Measurements from ENCODE around the gene TMCC2. TPM values are rescaled to one million over a fixed set of nuclear protein-coding genes. Genes with fewer than 3 reads are reported as not detected.
"Not testable (repeated sequence)": the region's sequence is repeated elsewhere in the genome, so short reads cannot be mapped to it uniquely, and the experiment has no call there.

Gene TMCC2
- total RNA-seq, 1 donor from 2014 or later = 13.4 TPM

DNA sequence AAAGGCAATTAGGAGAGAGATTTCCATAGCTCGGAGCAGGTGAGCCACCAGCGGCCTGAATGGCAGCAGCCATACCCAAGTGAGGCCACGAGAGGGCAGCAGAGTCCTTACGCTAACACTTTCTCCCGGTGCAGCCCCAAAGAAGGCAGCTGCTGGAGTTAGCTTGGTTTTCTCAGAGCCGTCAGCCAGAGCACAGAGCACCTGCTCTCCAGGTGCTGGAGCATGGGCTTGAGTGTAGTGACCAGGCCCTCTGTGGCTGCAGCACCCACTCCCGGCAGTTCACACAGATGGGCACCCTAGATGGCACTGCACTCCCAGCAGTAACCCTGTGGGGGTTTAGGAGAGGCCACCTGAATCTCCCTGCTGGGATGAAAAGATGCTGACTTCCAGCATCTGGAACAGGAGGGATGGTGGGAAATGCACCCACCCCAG, 45.8 kb downstream of the TMCC2 start:
- H3K9me3 Mint-ChIP-seq = no peaks in the 10 kb centered on the region
- intact Hi-C loops (cut with micrococcal nuclease) = loop anchor here (1.0 kb wide), 2 partner anchors 13 to 52 kb away; no protein-coding TSS in a partner anchor
- peaks cover 14% of the 10 kb centered on the region for H3K4me1 Mint-ChIP-seq (ENCODE audit: low read depth)
- peaks cover 5% of the 10 kb centered on the region for H3K36me3 Mint-ChIP-seq (ENCODE audit: low read depth)
- DNase-seq (ENCODE audit: low spot score) = peak; percentile 73
- H3K27me3 Mint-ChIP-seq (ENCODE audit: low read depth) = peaks cover 4% of the 10 kb centered on the region
- no peak overlapping the region for H3K27ac Mint-ChIP-seq
- no peak overlapping the region for H3K4me3 Mint-ChIP-seq (ENCODE audit: low read depth)

DNA sequence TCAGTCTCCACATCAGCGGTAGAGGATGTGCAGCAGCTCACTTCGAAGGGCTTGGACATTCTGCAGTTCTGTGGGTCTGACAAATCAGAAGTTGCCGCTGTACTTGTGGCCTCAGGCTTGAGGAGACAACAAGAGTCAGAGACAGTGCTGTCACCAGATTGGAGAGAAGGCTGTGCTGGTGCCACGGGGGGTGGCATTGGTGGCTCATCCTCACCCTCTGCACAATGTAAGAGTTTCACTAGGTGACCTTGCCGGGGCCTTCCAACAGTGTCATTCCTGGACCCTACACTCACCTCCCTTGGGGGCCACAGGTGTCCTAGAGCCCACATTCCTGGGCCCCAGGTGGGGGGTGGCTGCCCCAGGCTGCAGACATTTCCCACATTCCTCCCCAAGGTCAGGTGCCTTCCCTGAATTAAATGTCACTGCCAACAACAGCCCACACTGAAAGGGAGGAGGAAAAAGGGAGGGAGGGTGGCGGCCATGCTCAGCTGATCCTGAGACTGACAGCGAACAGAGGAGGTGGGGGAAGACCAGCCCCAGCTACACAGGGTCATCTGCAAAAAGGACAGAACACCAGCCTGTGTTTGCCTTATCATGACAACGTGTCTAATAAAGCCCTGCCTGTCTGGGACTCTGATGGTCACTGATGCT, 46.4 kb downstream of the TMCC2 start:
- peaks cover 17% of the 10 kb centered on the region for H3K4me1 Mint-ChIP-seq (ENCODE audit: low read depth)
- intact Hi-C loops (cut with micrococcal nuclease) = no loop called here

DNA sequence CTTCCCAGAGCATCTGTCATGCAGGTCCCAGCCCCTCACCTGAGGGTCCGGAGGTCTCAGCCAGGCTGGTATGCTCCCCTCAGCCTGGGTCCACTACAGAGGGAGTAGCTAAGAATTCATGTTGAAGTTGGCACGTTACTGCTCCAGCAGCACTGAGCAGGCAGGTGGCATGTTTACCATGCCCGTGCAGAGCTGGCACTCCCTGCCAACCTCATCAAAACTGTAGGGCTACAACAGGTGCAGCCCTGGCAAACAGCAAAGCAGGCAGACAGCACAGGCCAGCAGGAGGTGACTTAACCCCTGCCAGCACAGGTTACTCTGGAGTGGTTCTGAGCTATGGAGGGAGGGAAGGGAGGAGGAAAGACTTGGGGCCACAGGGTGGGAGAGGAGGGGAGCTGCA, 47.4 kb downstream of the TMCC2 start:
- Mint-ChIP-seq H3K27ac (no peak overlapping the region), H3K4me1 (ENCODE audit: low read depth) (peaks cover 27% of the 10 kb centered on the region), H3K36me3 (ENCODE audit: low read depth) (peaks cover 5% of the 10 kb centered on the region), H3K27me3 (ENCODE audit: low read depth) (peaks cover 5% of the 10 kb centered on the region), H3K4me3 (ENCODE audit: low read depth) (no peak overlapping the region), H3K9me3 (no peaks in the 10 kb centered on the region)
- intact Hi-C loops (cut with micrococcal nuclease) = no loop called here
- no peak for DNase-seq (ENCODE audit: low spot score)

More for the DNA sequence above, 46.4 kb downstream of the TMCC2 start:
- peaks cover 5% of the 10 kb centered on the region for H3K36me3 Mint-ChIP-seq (ENCODE audit: low read depth)
- H3K4me3 Mint-ChIP-seq (ENCODE audit: low read depth) = no peak overlapping the region
- no peaks in the 10 kb centered on the region for H3K9me3 Mint-ChIP-seq
- peaks cover 5% of the 10 kb centered on the region for H3K27me3 Mint-ChIP-seq (ENCODE audit: low read depth)
- H3K27ac Mint-ChIP-seq = no peak overlapping the region
- no peak for DNase-seq (ENCODE audit: low spot score)

DNA sequence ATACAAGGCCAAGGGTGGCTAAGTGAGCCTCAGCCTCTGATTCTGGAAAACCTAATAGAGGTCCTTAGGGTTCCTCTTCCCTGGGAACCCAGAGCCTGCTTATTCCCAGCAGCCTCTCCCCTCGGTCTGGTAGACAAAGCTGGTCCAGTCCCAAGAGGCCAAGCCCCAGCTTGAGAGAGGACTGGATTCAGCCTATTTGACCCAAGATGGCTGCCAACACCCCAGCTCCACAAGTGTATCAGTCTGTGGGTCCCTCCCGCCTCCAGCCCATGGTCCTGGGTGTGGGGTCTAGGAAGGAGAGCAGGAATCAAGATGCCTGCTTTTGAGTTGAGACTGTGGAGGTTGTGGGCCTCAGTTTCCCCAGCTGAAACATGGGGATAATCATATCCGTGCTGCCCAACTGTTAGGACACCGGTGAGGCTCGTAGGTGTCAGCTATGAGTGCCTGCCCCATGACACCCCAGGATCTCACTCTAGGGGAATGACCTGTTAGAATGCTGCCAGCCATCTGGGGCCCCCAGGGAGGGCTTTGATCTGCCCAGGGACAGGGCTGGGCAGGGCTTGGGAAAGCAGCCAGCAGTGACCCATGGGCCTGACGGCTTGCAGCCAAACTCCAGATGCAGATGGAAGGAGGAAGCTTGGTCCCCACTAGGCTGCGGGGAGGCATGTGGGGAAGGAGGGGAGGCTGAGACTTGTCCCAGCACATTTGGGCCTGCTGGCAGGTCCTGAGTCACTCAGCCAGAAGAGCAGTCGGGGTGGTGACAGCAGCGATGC, 48.4 kb downstream of the TMCC2 start:
- intact Hi-C loops (cut with micrococcal nuclease) = no loop called here
- no peak for DNase-seq (ENCODE audit: low spot score)
- no peak overlapping the region for H3K27ac Mint-ChIP-seq
- H3K27me3 Mint-ChIP-seq (ENCODE audit: low read depth) = peaks cover 5% of the 10 kb centered on the region
- H3K9me3 Mint-ChIP-seq = no peaks in the 10 kb centered on the region
- no peak overlapping the region for H3K4me3 Mint-ChIP-seq (ENCODE audit: low read depth)
- H3K36me3 Mint-ChIP-seq (ENCODE audit: low read depth) = peaks cover 8% of the 10 kb centered on the region
- peaks cover 26% of the 10 kb centered on the region for H3K4me1 Mint-ChIP-seq (ENCODE audit: low read depth)

DNA sequence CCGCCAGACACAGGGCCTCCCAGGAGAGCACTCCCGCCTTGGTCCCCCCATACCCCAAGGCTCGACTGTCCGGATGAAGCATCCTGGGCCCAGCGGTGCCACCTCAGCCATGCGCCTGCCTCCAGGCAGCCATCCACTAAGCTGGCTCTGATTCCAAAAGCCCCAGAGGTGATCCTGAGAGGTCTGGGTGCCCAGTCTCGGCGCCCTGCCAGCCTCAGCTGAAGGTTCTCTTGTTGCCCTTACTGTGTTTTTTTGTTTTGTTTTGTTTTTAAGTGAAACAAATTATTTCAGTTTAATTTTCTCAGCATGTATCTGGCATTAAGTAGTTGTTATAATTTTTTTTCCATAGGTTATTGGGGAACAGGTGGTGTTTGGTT, 48.9 kb downstream of the TMCC2 start:
- no peaks in the 10 kb centered on the region for H3K9me3 Mint-ChIP-seq
- H3K36me3 Mint-ChIP-seq (ENCODE audit: low read depth) = peaks cover 8% of the 10 kb centered on the region
- peaks cover 5% of the 10 kb centered on the region for H3K27me3 Mint-ChIP-seq (ENCODE audit: low read depth)
- no peak overlapping the region for H3K27ac Mint-ChIP-seq
- no peak for DNase-seq (ENCODE audit: low spot score)
- H3K4me3 Mint-ChIP-seq (ENCODE audit: low read depth) = no peak overlapping the region
- intact Hi-C loops (cut with micrococcal nuclease) = no loop called here
- peaks cover 26% of the 10 kb centered on the region for H3K4me1 Mint-ChIP-seq (ENCODE audit: low read depth)

DNA sequence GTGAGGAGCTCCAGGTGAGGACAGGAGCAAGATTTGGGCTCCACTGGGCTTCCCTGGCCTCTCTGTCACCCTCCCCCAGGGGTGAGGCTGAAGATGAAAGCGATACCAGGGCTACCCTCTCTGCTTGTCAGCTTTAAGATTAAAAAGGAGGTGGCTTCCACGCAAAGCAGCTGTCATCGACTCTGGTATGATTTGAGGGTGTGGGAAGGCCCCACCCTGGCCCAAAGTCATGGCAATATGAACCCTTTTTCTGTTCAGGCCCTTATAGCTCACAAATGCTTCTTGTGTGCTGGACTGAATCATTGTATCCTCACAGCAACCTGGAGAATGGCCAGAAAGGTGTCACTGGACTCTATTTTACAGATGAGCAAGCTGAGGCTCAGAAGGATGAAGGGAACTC, 52.2 kb downstream of the TMCC2 start:
- H3K4me3 Mint-ChIP-seq (ENCODE audit: low read depth) = no peak overlapping the region
- intact Hi-C loops (cut with micrococcal nuclease) = no loop called here
- DNase-seq (ENCODE audit: low spot score) = no peak
- H3K36me3 Mint-ChIP-seq (ENCODE audit: low read depth) = peaks cover 4% of the 10 kb centered on the region
- no peak overlapping the region for H3K27ac Mint-ChIP-seq
- H3K9me3 Mint-ChIP-seq = no peaks in the 10 kb centered on the region
- peaks cover 38% of the 10 kb centered on the region for H3K4me1 Mint-ChIP-seq (ENCODE audit: low read depth)
- H3K27me3 Mint-ChIP-seq (ENCODE audit: low read depth) = peaks cover 16% of the 10 kb centered on the region

DNA sequence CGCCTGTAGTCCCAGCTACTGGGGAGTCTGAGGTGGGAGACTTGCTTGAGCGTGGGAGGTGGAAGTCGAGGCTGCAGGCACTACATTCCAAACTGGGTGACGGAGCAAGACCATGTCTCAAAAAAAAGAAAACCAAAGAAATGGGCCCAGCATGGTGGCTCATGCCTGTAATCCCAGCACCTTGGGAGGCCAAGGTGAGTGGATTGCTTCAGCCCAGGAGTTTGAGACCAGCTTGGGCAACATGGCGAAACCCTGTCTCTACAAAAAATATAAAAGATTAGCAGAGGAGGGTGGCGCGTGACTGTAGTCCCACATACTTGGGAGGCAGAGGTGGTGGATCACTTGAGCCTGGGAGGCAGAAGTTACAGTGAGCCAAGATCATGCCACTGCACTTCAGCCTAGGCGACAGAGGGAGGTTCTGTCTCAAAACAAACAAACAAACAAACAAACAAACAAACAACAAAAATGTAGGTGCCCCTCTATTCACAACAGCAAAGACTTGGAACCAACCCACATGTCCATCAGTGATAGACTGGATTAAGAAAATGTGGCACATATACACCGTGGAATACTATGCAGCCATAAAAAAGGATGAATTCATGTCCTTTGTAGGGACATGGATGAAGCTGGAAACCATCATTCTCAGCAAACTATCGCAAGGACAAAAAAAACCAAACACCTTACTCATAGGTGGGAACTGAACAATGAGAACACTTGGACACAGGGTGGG, 53.1 kb downstream of the TMCC2 start:
- H3K4me3 Mint-ChIP-seq (ENCODE audit: low read depth); intact Hi-C loops (cut with micrococcal nuclease); H3K27ac Mint-ChIP-seq; H3K9me3 Mint-ChIP-seq; DNase-seq (ENCODE audit: low spot score); H3K36me3 Mint-ChIP-seq (ENCODE audit: low read depth): not testable (repeated sequence)
- Mint-ChIP-seq H3K4me1 (ENCODE audit: low read depth) (peaks cover 47% of the 10 kb centered on the region), H3K27me3 (ENCODE audit: low read depth) (peaks cover 16% of the 10 kb centered on the region)

DNA sequence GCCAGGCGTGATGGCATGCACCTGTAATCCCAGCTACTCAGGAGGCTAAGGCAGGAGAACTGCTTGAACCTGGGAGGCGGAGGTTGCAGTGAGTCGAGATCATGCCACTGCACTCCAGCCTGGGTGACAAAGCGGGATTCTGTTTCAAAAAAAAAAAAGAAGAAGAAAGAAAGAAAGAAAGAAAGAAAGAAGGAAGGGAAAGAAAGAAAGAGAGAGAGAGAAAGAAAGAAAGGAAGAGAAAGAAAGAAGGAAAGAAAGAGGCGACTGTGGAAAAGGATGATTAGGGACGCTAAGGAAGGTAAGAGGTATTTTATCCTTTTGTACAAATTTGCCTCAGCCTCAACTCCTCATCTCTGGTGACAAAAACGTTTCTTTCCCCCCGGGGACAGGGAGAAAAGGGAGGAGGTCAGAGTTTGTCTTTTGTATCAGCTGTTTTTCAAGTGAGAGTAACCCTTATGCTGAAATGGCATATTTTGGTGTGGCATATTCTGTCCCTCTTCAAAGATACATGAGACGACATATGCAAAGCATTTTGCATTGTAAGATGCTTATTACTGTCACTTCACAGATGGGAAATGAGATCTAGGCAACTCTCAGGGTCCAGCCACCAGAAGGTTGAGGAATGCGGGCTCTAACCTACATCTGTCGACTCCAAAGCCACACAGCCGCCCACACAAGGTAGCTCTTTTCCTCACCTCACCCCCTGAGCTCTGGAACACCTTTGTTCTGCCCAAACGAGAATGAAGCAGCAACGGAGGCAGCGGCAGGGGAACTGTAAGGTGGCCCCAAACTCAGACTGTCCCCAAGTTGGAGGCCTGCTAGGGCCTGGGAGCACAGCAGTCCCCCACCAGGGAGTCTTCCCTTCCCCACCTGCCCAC, 55.8 kb downstream of the TMCC2 start:
- H3K36me3 Mint-ChIP-seq (ENCODE audit: low read depth) = peaks cover 4% of the 10 kb centered on the region
- H3K27ac Mint-ChIP-seq = no peak overlapping the region
- no peak for DNase-seq (ENCODE audit: low spot score)
- H3K4me3 Mint-ChIP-seq (ENCODE audit: low read depth) = no peak overlapping the region
- intact Hi-C loops (cut with micrococcal nuclease) = loop anchor here (2.0 kb wide), 1 partner anchor 37 kb away; the partner anchor contains the start of gene NUAK2
- peaks cover 13% of the 10 kb centered on the region for H3K27me3 Mint-ChIP-seq (ENCODE audit: low read depth)
- H3K4me1 Mint-ChIP-seq (ENCODE audit: low read depth) = peaks cover 73% of the 10 kb centered on the region
- H3K9me3 Mint-ChIP-seq = no peaks in the 10 kb centered on the region

DNA sequence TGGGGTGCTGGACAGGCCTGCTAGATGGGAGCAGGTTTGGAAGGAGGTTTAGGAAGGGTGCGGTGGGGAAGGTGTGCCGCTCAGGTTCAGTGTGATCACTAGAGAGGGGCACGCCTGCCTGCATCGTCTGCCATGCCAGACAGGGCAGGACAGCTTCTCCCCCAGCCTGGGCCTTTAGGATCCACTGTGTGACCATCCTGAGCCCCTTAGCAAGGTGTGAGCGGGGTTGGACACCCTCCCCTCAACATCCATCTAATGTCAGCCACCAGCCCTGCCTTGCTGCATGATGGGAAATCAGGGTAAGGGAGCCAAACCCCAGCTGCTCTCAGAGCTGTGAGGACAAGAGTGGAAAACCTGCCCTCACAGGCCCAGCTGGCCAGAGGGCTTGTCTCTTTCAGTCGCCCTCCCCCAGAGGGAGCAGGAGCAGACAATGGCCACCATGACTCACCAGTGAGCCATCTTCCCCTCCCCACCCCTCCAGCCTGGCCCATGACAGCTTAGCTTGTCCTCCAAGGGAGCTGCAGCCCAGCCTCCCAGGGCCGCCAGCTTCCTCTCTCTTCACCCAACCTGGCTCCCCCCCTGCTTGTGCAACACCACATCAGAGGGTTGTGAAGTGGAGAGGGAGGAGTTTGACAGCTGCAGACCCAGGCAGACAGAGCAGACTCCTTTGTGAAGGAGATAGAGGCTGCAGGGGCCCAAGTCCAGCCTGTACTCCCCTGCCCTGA, 56.8 kb downstream of the TMCC2 start:
- DNase-seq (ENCODE audit: low spot score) = peak; percentile 86
- H3K4me3 Mint-ChIP-seq (ENCODE audit: low read depth) = no peak overlapping the region

DNA sequence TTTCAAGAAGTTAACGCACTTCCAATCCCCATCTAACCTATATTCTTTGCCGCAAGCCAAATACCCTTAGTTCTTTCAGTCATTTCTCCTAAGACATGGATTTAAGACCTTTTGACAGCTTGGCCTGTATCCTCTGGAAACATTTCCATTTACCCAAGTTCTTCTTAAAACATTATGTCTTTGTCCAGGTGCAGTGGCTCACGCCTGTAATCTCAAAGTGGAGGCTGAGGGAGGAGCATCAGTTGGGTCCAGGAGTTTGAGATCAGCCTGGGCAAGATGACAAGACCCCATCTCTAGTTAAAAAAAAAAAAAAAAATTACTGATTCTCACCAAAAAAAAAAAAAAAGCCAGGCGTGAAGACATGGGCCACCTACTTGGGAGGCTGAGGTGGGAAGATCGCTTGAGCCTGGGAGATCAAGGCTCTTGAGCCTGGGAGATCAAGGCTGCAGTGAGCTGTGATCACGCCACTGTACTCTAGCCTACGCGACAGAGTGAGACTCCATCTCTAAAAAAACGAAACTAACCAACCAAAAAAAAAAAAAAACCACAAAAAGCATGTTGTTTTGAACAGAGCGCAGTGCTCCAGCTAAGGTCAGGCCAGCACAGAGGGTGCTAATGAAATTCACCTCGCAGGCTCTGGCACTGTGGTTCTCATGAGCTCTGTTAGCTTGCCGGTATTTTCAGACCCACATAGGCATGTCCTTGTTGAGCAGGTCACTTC, 57.8 kb downstream of the TMCC2 start:
- H3K9me3 Mint-ChIP-seq = no peaks in the 10 kb centered on the region
- H3K4me3 Mint-ChIP-seq (ENCODE audit: low read depth) = peak overlapping the region; percentile 69
- no peaks in the 10 kb centered on the region for H3K36me3 Mint-ChIP-seq (ENCODE audit: low read depth)
- peaks cover 60% of the 10 kb centered on the region for H3K4me1 Mint-ChIP-seq (ENCODE audit: low read depth)
- H3K27ac Mint-ChIP-seq = peak overlapping the region; percentile 85
- intact Hi-C loops (cut with micrococcal nuclease) = loop anchor here (1.0 to 5.0 kb wide), 3 partner anchors 12 to 83 kb away; partner anchors contain the start of gene NUAK2
- peaks cover 13% of the 10 kb centered on the region for H3K27me3 Mint-ChIP-seq (ENCODE audit: low read depth)
- peak; percentile 60 for DNase-seq (ENCODE audit: low spot score)

More for the DNA sequence above, 56.8 kb downstream of the TMCC2 start:
- Mint-ChIP-seq H3K27ac (peak overlapping the region; percentile 85), H3K4me1 (ENCODE audit: low read depth) (peaks cover 69% of the 10 kb centered on the region), H3K36me3 (ENCODE audit: low read depth) (peaks cover 4% of the 10 kb centered on the region), H3K9me3 (no peaks in the 10 kb centered on the region), H3K27me3 (ENCODE audit: low read depth) (peaks cover 13% of the 10 kb centered on the region)
- intact Hi-C loops (cut with micrococcal nuclease) = loop anchor here (2.0 to 5.0 kb wide), 2 partner anchors 36 to 82 kb away; partner anchors contain the start of gene NUAK2

DNA sequence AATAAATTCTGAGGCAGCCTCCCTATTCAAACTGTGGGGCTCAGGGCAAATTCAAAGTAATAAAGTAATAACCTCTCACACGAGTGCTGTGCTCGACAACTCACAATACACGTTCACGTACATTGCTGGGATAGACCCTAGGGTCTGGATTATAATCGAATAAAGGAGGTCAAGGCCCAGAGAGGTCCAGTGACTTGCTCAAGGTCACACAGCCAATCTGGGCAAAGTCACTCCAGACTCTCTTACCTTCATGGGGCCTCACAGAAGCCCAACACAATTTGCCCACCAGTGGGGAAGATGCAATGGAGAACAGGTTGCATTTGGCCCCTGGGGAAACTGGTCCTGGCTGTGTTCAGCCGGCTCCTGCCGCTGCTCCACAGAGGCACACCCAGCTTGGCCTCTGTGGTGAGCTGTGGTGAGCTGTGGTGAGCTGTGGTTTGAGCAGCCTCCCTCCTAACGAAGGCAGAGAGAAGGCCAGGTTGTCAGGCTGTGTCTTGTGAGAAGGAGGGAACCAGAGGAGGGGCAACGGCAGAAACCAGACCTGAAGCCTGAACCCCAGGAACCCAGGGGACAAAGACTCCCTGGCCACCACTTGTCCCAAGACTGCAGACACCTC, 58.7 kb downstream of the TMCC2 start:
- no peaks in the 10 kb centered on the region for H3K36me3 Mint-ChIP-seq (ENCODE audit: low read depth)
- peaks cover 59% of the 10 kb centered on the region for H3K4me1 Mint-ChIP-seq (ENCODE audit: low read depth)
- peak; percentile 85 for DNase-seq (ENCODE audit: low spot score)
- peaks cover 13% of the 10 kb centered on the region for H3K27me3 Mint-ChIP-seq (ENCODE audit: low read depth)
- peak overlapping the region; percentile 69 for H3K4me3 Mint-ChIP-seq (ENCODE audit: low read depth)
- no peaks in the 10 kb centered on the region for H3K9me3 Mint-ChIP-seq
- peak overlapping the region; percentile 85 for H3K27ac Mint-ChIP-seq
- intact Hi-C loops (cut with micrococcal nuclease) = loop anchor here (1.0 to 5.0 kb wide), 2 partner anchors 13 to 84 kb away; no protein-coding TSS in a partner anchor

Measured in activated T-helper 2 cell treated with anti-CD3 and anti-CD28 coated beads, Interferon-gamma antibody, Interleukin-2, Interleukin-4, amounts not matched to agents 10 μg/mL and 5 μg/mL and 100 μg/mL, durations not matched to agents 14 hours and 24 hours and 36 hours (primary cell).